22Rv1 (cell line): ENCODE data around the gene HAVCR1.

Source experiments
- ZFX ChIP-seq: fragments of 450-650 bp; IDR thresholded peaks from 2 replicates; pipeline ENCODE4 v1.6.1; 2017; ENCODE audit warnings: antibody characterized with exemption, borderline replicate concordance
- TF ChIP-seq, protein P1 (sequence below): fragments of 450-650 bp; IDR thresholded peaks from 2 replicates; pipeline ENCODE4 v1.5.1; 2017; ENCODE audit warnings: mild to moderate bottlenecking

DNA sequence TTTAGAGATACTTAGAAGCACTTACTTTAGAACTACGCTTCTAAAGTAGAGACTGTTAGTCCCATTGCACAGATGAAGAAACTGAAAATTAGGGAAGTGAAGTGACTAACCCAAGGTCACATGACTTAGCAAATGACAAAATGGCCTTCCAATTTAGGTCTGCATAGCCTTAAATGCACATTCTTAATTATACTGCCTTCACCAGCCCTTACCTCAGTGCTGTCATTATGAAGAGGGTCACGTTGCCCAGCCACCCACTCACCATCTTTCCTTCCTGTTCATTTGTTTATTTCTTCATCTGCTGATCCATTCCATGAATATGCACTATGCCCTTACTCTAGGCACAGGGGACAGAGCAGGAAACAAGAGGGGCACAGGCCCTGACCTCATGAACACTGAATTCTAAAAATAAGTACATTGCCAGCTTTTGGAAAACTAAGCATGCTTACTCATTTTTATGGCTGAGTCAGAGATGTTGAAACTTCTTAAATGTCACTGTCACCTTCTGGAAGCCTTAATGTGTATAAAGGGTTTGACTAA is 41.3 kb upstream of the HAVCR1 start:
- TF ChIP-seq, protein P1, sequence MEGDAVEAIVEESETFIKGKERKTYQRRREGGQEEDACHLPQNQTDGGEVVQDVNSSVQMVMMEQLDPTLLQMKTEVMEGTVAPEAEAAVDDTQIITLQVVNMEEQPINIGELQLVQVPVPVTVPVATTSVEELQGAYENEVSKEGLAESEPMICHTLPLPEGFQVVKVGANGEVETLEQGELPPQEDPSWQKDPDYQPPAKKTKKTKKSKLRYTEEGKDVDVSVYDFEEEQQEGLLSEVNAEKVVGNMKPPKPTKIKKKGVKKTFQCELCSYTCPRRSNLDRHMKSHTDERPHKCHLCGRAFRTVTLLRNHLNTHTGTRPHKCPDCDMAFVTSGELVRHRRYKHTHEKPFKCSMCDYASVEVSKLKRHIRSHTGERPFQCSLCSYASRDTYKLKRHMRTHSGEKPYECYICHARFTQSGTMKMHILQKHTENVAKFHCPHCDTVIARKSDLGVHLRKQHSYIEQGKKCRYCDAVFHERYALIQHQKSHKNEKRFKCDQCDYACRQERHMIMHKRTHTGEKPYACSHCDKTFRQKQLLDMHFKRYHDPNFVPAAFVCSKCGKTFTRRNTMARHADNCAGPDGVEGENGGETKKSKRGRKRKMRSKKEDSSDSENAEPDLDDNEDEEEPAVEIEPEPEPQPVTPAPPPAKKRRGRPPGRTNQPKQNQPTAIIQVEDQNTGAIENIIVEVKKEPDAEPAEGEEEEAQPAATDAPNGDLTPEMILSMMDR, result no peak
- TF ChIP-seq ZFX, result no peak
